Measurements from ENCODE around the gene ZBTB18. TPM values are rescaled to one million over a fixed set of nuclear protein-coding genes. Genes with fewer than 3 reads are reported as not detected.

Gene ZBTB18
- total and polyA plus RNA-seq, 2 of the 4 experiments (the other 2 are of a cell fraction): 10.0 to 16.0 TPM

DNA sequence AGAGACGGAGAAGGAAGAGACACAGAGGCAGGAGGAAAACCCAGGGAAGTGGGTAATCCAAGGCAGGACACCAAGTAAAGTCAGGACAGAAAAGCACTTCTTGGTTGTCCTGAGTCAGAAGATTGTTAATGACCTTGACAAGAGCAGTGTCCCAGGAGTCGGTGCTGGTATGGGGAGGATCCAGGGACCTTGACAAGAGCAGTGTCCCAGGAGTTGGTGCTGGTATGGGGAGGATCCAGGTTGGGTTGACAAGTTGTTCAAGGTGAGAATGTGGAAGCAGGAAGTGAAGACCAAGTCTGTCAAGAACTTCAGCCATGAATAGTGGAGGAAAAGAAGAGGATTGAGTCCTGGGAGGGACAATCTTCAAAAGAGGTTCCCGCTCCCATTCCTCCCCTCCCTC, 31.9 kb downstream of the ZBTB18 start:
- H3K36me3 ChIP-seq (ENCODE audit: control insufficient read depth, insufficient read depth, low read length): no peaks in the 10 kb centered on the region

More for the DNA sequence above, 31.9 kb downstream of the ZBTB18 start:
- Histone ChIP-seq H2BK15ac (ENCODE audit: low read depth, low read length) (no peak overlapping the region), H3K9me3 (ENCODE audit: control insufficient read depth, insufficient read depth, low read length) (peaks cover 11% of the 10 kb centered on the region), H3K56ac (ENCODE audit: extremely low read depth, insufficient read depth, low read length) (no peak overlapping the region), H2AK9ac (replicated peaks; ENCODE audit: low read depth, low read length, poor library complexity) (no peak overlapping the region), H3K9ac (ENCODE audit: low read depth, low read length) (no peak overlapping the region), H2AFZ (replicated peaks; ENCODE audit: low read length, poor library complexity) (no peak overlapping the region), H2BK120ac (ENCODE audit: low read depth, low read length) (no peak overlapping the region), H3K4me2 (ENCODE audit: low read depth, low read length) (no peak overlapping the region), H3K14ac (replicated peaks; ENCODE audit: low read depth, low read length) (no peak overlapping the region), H3K4me1 (ENCODE audit: control insufficient read depth, insufficient read depth, low read length) (no peaks in the 10 kb centered on the region), H4K8ac (ENCODE audit: low read depth in 2 of 2, low read length in 2 of 2) (no peak overlapping the region), H4K5ac (ENCODE audit: low read depth, low read length) (no peak overlapping the region), H3K4me3 (ENCODE audit: insufficient read depth, low read depth, low read length) (no peak overlapping the region), H3K4ac (ENCODE audit: low read depth, low read length) (no peak overlapping the region), H3K9me1 (ENCODE audit: insufficient read depth, low read length) (no peaks in the 10 kb centered on the region), H2AK5ac (ENCODE audit: low read depth, low read length) (0 out of 2 replicates have a peak overlapping the region, but pooled peaks have one; percentile 8), H4K91ac (ENCODE audit: insufficient read depth, low read depth, low read length) (no peak overlapping the region), H3K27ac (ENCODE audit: insufficient read depth, low read length) (no peak overlapping the region), H2BK5ac (ENCODE audit: low read depth, low read length, poor library complexity, severe bottlenecking) (no peak overlapping the region), H3K23ac (ENCODE audit: low read depth, low read length) (no peak overlapping the region), H2BK20ac (ENCODE audit: low read depth, low read length) (no peak overlapping the region), H4K20me1 (ENCODE audit: insufficient read depth, low read length) (no peaks in the 10 kb centered on the region), H3K27me3 (ENCODE audit: control insufficient read depth, insufficient read depth, low read length) (peaks cover 43% of the 10 kb centered on the region), H3K79me1 (ENCODE audit: low read depth in 1 of 2, low read length in 2 of 2) (no peaks in the 10 kb centered on the region), H3K18ac (ENCODE audit: low read depth, low read length) (no peak overlapping the region)
- ATAC-seq (ENCODE audit: low read depth): no peak
- 92% methylated on average over 2 of the region's 3 CpGs; no CpG with 5 or more reads in 1 of the 2 experiments for WGBS, 2 experiments (ENCODE audit: extremely low coverage in 2 of 2, insufficient read length in 1 of 2)
- ChIA-PET POLR2A (ENCODE audit: unreplicated experiment) (no interaction called here), CTCF (interaction anchor here (0.6 kb wide), 1 partner anchor 718 kb away, joined by 4 read pairs; no protein-coding TSS in a partner anchor)
- no TSS peak for BruUV-seq (replicated peaks)
- in situ Hi-C loops (cut with MboI; ENCODE audit: low sequenced_read_pairs): no loop called here
- TF ChIP-seq MAFK (IDR thresholded peaks at IDR 0.05; ENCODE audit: low read depth, low read length) (no peak), RAD21 (IDR thresholded peaks at IDR 0.05; ENCODE audit: low read length) (no peak), CEBPB (IDR thresholded peaks at IDR 0.05; ENCODE audit: low read depth, low read length) (no peak), CHD1 (IDR thresholded peaks at IDR 0.05; ENCODE audit: low read depth, low read length) (no peak), FOS (IDR thresholded peaks at IDR 0.05; ENCODE audit: low read depth, low read length) (no peak), CTCF (conservative IDR thresholded peaks at IDR 0.05; ENCODE audit: low read depth, low read length) (no peak), BHLHE40 (IDR thresholded peaks at IDR 0.05; ENCODE audit: low read depth, low read length) (no peak), ELK1 (IDR thresholded peaks at IDR 0.05; ENCODE audit: borderline replicate concordance, low read depth, low read length) (no peak), POLR2A (IDR thresholded peaks at IDR 0.05; ENCODE audit: low read depth, low read length) (no peak), NFE2L2 (IDR thresholded peaks at IDR 0.05; ENCODE audit: low read depth, low read length) (no peak), RCOR1 (IDR thresholded peaks at IDR 0.05; ENCODE audit: insufficient replicate concordance, low read length) (no peak), RFX5 (IDR thresholded peaks at IDR 0.05; ENCODE audit: low read depth, low read length) (no peak), SMC3 (IDR thresholded peaks at IDR 0.05; ENCODE audit: low read depth, low read length) (no peak), MAZ (IDR thresholded peaks at IDR 0.05; ENCODE audit: borderline replicate concordance, low read depth, low read length) (no peak), MXI1 (IDR thresholded peaks at IDR 0.05; ENCODE audit: borderline replicate concordance, low read depth, low read length) (no peak)
- TF ChIP-seq, protein P1, sequence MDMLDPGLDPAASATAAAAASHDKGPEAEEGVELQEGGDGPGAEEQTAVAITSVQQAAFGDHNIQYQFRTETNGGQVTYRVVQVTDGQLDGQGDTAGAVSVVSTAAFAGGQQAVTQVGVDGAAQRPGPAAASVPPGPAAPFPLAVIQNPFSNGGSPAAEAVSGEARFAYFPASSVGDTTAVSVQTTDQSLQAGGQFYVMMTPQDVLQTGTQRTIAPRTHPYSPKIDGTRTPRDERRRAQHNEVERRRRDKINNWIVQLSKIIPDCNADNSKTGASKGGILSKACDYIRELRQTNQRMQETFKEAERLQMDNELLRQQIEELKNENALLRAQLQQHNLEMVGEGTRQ (IDR thresholded peaks at IDR 0.05; ENCODE audit: low read depth, low read length): no peak
- DNase-seq: no peak
- intact Hi-C loops (cut with micrococcal nuclease): no loop called here
- dilution Hi-C loops (cut with HindIII; ENCODE audit: low sequenced_read_pairs, unreplicated experiment): no loop called here

Measured in IMR-90 (cell line).